HG02970 (cell line): ENCODE data around the gene VPS35L.

Experiments
- ATAC-seq: cut with Tn5 transposase; IDR thresholded peaks from one replicate; pipeline ENCODE4 v1.9.1; 2021; ENCODE audit warnings: mild to moderate bottlenecking, moderate library complexity, moderate number of reproducible peaks; ENCODE audit not compliant: unreplicated experiment, low FRiP score

VPS35L gene

DNA sequence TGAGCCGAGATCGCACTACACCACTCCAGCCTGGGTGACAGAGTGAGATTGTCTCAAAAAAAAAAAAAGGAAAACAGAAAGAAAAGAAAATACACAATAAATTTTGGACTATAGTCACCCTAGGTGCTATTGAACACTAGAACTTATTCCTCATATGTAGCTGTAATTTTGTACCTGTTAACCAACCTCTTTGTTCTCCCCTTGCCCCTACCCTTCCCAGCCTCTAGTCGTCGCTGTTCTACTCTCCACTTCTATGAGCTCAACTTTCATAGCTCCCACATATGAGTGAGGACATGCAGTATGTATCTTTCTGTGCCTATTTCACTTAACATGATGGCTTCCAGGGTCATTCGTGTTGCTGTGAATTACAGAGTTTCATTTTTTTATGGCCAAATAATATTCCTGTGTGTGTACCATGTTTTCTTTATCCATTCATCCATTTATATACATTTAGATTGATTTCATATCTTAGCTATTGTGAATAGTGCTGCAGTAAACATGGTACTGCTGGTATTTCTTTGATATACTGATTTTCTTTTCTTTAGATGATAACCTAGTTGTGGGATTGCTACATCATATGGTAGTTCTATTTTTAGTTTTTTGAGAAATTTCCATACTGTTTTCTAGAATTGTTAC lies 28.3 kb downstream of the VPS35L start:
- no peak for ATAC-seq

DNA sequence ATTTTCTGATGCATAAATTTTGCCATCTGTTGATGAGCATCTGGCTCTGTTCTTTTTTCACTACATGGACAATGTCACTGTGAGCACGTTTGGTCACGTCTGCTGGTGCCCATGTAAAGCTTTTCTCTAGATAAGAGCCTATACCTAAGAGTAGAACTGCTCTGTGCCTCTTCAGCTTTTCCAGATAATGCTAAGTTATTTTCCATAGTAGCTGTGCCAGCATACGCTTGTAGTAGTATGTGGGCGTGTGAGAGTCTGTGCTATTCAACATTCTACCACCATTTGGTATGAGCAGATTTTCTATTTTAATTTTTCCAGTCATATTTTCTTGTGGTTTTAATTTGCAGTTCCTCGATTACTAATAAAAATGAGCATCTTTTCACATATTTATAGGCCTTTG lies 33.2 kb downstream of the VPS35L start:
- no peak for ATAC-seq

DNA sequence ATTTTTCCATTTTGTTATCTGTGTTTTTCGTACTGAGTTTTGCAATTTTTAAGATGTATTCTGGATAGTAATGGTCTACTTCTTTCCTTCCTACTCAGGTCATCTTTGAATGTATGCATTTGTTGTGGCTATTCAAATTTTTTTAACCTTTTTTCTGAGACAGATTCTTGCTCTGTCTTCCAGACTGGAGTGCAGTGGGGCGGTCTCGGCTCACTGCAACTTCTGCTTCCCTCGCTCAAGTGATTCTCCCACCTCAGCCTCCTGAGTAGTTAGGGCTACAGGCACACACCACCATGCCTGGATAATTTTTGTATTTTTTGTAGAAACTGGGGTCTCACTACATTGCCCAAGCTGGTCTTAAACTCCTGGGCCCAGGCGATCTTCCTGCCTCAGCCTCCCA lies 33.6 kb downstream of the VPS35L start:
- ATAC-seq = no peak

DNA sequence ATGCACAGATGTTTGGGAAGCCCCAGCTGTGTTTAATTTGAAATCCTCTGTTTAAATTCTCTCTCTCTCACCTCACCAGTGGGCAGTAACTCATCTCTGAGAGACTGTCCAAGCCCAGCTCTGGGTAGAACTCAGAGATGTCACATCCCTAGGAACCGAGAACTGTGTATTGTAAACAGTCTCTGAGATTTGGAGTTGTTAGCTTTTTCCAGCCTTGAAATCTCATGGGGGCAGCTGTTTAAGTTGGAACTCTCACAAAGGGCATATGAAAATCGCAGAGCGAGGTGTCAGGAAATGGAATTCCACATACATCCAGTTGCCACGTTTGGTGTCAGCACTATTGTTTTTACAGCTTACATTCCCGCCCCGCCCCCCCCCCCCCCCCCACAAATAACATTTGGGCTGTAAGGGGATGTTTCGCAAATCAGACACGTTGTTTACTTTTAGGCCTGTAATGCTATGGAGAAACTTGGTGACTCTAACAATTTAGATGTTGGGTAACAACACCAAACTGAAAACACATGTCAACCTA lies 34.3 kb downstream of the VPS35L start:
- no peak for ATAC-seq

DNA sequence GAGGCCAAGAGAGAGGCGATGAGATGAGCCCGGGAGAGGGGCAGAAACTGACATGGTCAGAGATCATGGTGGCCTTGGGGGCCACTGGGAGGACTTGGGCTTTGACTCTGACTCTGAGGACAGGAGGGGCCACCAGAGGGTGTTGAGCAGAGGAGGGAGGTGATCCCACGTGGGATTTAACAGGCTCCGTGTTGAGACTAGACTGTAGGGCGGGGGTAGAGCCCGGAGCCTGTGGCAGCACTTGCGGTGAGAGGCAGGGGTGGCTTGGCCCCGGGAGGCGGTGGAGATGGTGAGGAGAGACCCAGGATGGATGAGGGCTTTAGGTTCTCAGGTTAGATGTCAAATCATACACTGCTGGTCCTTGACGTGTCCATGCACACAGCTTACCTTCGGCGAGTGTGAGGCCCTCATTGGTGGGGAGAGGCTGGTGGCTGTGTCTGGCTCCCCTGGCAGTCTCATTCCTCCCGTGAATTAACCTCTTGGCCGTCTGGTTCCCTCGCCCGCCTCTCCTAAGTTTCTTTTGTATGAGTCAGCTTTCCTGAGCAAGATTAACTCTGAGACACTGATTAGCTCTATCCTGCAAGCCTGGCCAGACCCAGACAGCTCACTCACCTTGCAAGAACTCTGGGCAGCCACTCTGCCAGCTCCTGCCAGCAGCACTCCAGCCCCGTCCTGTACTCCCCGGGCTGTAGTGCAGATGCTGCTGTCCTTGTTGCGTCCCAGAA lies 39.7 kb downstream of the VPS35L start:
- ATAC-seq = no peak

DNA sequence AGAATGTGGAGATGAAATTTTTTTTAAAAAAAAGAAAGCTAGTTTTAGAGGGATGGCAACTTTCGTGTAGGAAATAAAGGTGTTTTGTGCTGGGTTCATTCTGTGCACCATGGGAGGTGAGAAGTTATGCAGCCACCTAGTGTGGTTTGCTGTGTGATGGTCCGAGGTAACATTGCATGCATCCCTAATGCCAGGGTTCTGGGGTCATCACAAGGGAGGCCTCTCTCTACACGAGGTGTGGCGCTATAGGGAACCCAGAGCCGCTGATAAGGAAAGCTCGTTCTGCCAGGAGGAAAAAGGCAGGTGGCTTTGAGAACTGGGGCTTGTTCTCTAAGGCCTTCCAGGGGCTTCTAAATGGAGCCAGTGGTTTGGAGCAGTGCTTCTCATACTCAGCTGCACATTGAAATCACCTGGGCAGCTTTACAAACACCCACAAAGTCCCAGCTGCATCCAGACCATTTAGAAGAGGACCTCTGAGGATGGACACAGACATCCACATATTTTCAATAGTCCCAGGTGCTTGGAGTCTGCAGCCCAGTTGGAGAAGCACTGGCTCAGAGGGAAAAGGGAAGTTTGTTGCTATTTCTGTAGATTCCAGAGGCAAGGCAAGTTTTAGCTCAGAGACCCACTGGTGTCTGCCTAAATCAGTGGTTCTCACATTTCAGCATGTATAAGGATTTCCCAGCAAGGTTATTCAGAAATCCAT lies 43.5 kb downstream of the VPS35L start:
- no peak for ATAC-seq

DNA sequence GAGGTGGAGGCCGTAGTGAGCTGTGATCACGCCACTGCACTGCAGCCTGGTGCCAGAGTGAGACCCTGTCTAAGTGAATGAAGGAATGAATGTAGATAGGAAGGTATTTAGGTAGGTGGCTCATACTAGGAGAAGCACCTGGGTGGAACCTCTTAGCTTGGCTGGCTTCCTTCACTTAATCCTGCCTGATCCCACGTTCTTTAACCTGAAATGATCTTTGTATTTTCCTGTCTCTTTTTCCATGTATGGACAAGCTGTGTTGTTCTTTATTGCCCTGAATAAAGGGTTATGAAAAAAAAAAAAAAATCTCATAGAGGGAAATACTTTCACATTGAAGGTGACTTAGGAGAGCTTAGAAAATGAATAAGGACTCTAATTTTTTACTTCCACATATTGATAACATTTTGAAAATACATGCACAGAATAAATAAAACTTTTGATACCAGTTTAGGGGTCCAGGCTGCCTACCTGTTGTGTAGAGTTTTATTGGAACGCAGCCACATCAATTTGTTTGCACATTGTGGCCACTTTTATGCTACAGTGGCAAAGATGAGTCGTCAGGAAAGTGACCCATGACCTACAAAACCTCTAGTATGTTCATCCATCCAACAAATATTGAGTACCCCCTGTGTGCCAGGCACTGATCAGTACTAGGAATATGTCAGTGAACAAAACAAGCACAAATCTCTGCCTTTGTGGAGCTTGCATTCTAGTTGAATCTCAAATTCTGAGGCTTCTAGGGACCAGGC lies 44.6 kb downstream of the VPS35L start:
- ATAC-seq = no peak

DNA sequence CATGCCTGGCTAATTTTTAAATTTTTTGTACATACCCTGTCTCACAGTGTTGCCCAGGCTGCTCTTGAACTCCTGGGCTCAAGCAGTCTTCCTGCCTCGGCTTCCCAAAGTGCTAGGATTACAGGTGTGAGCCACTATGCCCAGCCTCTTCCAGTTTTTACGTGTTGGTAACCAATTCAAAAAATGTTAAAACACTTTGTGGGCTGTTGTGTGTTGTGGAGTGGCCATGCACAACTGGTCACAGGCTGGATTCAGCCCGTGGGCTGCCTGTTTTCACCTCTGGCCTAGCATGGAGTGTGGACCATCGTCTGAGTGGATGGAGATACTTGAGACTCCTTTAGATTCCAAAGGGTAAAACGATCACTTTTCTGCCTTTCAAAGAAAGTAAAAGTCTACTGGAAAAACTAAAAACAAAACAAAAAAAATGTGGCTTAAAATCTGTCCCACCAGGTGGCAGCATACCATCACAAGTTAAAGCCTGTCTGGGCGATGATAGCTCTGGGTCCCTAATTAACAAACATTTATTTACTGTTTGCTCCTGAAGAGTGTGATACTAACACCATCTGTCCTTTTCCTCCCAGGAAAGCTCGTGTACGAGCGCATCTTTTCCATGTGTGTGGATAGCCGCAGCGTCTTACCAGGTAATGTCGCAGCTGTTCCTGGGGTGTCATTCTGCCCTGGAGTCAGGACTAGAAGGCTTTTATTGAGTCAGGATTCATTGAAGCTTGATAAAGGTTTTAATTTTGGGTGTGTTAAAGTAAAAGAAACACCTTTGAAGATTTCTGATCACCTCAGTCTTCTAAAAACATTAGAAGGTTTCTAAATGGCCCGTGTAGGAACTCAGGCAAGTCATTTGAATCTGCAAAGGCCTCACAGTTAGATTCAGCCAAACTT lies 45.8 kb downstream of the VPS35L start:
- ATAC-seq = no peak

DNA sequence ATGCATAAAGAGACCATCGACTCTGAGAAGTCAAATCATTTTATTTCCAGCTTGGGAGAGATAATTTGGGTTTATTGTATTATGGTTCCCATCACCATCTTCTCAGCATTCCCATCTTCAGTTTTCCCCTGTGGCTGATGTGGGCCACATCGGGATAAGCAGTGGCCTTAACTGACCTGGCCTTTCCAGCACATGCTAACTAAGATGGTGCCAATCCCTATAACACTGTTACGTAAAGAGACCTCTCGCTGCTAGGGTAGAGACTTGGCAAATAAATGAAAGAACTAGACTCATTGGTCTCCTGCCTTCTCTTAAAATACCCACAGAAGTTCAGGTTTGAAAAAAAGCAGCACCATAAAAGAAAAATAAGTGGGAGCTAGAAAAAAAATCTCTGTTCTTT lies 49.4 kb downstream of the VPS35L start:
- no peak for ATAC-seq

DNA sequence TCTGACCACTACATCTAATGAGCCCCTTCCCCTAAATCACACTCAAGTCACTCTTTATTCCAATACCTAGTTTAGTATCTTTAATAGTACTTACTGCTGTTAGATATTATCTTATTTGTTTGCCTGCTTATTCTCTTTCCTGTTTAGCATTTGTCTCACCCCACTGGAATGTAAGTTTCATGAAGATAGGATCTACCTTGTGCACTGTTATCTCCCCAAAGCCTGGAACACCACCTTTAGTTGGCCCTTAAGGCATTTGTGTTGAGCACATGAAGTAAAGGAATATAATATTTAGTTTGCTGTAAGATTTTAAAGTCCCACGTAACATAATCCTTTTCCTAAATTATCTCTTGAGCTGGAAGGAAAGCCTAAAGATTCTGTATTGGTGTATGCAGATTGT lies 50.2 kb downstream of the VPS35L start:
- no peak for ATAC-seq

DNA sequence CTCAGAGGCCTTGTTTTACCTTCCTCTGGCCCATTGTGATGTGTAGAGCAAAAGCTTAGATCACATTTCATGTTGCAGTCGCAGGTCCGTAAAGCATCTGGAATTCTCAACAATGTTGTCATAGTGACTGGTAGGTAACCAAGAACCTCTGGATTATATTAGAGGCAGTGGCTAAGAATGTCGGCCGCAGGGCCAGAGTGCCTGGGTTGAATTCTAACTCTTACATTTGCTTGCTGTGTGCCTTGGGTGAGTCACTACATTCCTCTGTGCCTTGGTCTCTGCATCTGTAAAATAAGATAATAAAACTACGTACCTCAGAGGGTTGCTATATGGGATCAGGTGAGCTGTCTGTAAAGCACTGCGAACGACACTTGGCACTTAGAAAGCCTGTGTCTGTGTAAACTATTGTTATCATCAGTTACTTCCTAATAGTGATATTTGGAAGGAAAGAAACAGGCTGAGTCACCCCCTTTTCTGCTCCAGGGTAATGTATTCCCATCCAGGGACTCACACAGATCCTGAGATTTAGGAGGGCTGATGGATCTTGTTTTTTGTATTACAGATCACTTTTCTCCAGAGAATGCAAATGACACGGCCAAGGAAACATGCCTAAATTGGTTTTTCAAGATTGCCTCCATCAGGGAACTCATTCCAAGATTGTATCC lies 52.2 kb downstream of the VPS35L start:
- ATAC-seq = no peak

DNA sequence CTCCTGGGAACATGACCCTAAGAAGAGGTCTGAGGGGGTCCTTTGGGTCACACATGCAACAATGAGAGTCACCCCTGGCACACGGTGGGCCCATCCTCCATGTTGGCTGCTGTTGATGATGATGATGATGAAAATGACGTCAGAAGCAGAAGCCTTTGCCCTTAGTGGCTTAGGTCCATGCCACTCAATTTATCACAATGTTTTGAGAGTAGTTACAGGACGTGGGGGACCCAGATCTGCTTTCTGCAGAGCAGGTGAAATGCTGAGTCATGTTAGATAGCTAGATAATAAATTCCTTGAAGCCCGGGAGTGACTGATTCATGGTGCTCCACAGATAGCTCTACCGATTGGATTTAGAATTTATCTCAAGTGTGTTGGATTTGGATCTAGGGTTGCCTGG lies 53.9 kb downstream of the VPS35L start:
- ATAC-seq = no peak

DNA sequence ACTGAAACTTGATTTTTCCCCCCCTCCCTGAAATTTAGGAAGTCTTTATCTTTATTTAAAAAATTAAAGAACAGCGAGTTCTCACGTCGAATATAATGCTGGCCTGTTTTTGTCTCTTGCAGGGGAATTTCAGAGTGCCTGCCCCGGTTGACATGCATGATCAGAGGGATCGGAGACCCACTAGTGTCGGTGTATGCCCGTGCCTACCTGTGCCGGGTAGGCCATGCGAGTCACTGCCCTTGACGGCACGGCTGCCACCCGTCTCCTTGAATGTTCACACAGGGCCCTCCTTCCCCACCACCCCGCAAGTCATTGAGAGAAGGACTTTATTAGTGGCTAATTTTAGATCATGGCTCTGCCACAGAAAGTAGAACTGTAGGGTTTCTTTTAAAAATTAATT lies 54.7 kb downstream of the VPS35L start:
- no peak for ATAC-seq

DNA sequence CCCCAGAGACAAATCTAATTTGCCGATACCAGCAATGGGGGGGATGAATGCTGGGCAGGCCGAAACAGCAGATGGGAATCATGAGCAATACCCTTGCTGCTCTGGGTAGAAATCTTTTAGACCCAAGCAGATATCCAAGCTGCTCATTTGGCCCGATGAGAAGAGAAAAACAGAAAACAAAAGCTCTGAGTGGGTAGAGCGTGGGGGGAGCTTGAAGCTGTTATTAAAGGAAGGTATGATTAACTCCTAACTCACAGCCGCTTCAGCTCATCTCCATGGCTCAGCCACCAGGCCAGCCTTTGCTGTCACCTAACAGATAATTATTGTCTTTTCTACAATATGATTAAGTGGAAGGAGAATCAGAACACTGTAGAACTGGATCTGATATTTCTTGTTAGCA lies 58.3 kb downstream of the VPS35L start:
- no peak for ATAC-seq

DNA sequence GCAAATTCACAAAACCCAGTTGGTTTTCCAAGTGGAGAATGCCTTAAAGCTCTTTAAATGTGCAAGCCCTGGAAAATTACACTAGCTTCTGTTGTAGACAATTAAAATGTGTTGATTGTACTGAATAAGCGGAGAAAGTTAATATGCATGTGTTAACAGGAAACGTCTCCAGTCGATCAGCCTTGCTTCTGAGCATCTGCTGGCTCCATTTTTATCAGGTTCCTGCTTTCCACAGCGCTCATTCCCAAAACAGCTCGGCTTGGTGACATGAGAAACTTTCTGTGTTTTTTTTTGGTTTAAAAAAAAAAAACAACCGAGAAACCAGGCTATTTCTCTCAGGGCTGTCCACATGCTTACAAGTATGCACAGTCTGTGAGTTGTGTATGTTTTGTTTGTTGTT lies 60.7 kb downstream of the VPS35L start:
- ATAC-seq = no peak

DNA sequence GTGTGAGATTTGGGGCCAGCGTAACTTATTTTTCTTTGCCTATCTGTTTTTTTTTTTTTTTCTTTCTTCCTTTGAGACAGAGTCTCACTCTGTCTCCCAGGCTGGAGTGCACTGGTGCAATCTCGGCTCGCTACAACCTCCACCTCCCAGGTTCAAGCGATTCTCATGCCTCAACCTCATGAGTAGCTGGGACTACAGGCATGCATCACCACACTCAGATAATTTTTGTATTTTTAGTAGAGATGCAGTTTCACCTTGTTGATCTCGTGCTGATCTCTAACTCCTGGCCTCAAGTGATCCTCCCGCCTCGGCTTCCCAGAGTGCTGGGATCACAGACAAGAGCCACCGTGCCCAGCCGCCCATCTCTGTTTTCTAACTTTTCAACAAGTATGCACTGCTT lies 63.4 kb downstream of the VPS35L start:
- no peak for ATAC-seq

DNA sequence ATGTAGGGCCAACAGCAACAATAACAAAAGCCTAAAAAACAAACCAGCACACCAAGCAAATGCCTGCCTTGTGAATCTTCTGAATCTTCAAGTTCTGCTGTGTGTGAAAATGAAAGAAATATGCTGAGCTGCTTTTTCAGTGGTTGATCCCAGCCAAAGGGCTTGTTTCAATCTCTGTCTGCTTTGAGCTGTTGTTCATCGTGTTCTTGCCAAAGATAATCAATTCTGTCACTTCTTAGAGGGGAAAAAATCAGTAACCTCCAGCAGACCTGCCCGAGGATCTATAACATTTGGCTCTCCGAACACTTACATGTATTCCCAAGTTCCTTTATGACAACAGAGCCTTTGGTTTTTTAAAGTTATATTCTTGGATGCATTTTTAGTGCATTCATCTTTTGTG lies 65.9 kb downstream of the VPS35L start:
- ATAC-seq = no peak

DNA sequence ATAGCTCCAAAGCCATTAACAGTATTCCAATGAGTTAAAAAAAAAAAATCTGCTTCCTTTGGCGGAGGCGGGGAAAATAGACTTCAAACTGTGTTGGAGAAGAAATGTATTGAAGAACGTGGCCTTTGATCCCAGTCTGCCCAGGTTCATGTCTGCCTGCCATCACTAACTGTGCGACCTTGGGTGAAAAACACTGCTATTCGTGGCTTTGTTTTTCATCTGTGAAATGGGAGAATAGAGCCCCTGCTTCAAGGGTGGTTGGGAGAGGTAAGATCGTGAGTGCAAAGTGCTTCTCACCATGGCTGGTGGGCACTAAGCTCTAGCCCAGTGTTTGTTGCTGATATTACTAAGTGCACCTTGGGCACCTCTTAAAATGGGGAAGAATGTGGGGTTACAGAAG lies 69.5 kb downstream of the VPS35L start:
- no peak for ATAC-seq
